Transverse colon (tissue), 4 donors: Measurements from ENCODE around the gene PHOX2A. TPM values are rescaled to one million over a fixed set of nuclear protein-coding genes. Genes with fewer than 3 reads are reported as not detected.
"Not testable (repeated sequence)": the region's sequence is repeated elsewhere in the genome, so short reads cannot be mapped to it uniquely, and the experiment has no call there.

Experiments used
- DNase-seq: peaks from one replicate; pipeline ENCODE4 v3.0.0-alpha.2; 2019
- H3K27ac ChIP-seq, 4 donors: fragments of 200-600 bp; sonication (generic); 2 replicates each; pipeline ENCODE4 v1.5.1; 2016 to 2018; ENCODE audit warnings: inconsistent platforms in 4 of 4
- H3K27me3 ChIP-seq: fragments of 200-600 bp; sonication (generic); 2 replicates; pipeline ENCODE4 v1.5.1; 2017; ENCODE audit warnings: inconsistent platforms
- H3K36me3 ChIP-seq, 4 donors: fragments of 200-600 bp; sonication (generic); 2 replicates each; pipeline ENCODE4 v1.5.1; 2017 to 2019; ENCODE audit warnings: inconsistent platforms in 4 of 4
- H3K4me1 ChIP-seq, 4 donors: fragments of 200-600 bp; sonication (generic); 2 replicates each; pipeline ENCODE4 v1.5.1; 2017 to 2020; ENCODE audit warnings: inconsistent platforms in 4 of 4
- H3K4me3 ChIP-seq, 4 donors: fragments of 200-600 bp; sonication (generic); 1 replicate in 1 of 4; 2 replicates in 3 of 4; pipeline versions ENCODE4 v1.5.1 to v1.6.1; 2017 to 2019; ENCODE audit warnings: inconsistent platforms in 4 of 4
- H3K9me3 ChIP-seq, 2 donors: fragments of 200-600 bp; sonication (generic); 2 replicates each; pipeline ENCODE4 v1.5.1; 2017 to 2019; ENCODE audit warnings: inconsistent platforms in 2 of 2
- CTCF ChIP-seq, 5 experiments: fragments of 200-600 bp in 3 of 5; fragments of 450-650 bp in 2 of 5; sonication (generic) in 3 of 5; IDR thresholded peaks; 1 replicate in 2 of 5; 2 replicates in 3 of 5; pipeline ENCODE4 v1.5.1; 2016 to 2017; ENCODE audit warnings: antibody characterized with exemption in 5 of 5, inconsistent platforms in 3 of 5, mild to moderate bottlenecking in 2 of 5, moderate library complexity in 1 of 5
- EP300 ChIP-seq: sonication (generic); formaldehyde crosslinking; IDR thresholded peaks from one replicate; pipeline ENCODE4 v1.6.1; 2017; ENCODE audit warnings: antibody characterized with exemption, low read depth
- POLR2A ChIP-seq: fragments of 450-650 bp; IDR thresholded peaks from one replicate; pipeline ENCODE4 v1.6.1; 2016; ENCODE audit warnings: antibody characterized with exemption, mild to moderate bottlenecking, moderate library complexity
- POLR2AphosphoS5 ChIP-seq, 3 donors: sonication (generic); formaldehyde crosslinking; IDR thresholded peaks; one replicate each; pipeline ENCODE4 v1.6.1; 2016; ENCODE audit warnings: antibody characterized with exemption in 3 of 3
- WGBS, 2 donors: methylation state at CpG; one replicate each; pipeline ENCODE4 v1.1.5; 2018; ENCODE audit warnings: low coverage in 1 of 2; 5-methylcytosine and 5-hydroxymethylcytosine counted together
- in situ Hi-C, 4 donors: fragments of 200-750 bp; cut with MboI; loops; one replicate each; pipeline versions ENCODE4 v1.15.0 to v1.15.1; 2017; ENCODE audit warnings: low sequenced_read_pairs in 3 of 4, low pct_ligation_motif_present in 1 of 4, low pct_unique_long_range_greater_than_20kb in 1 of 4
- intact Hi-C: fragments of 100-400 bp; cut with DNase I; formaldehyde crosslinking; loops from one replicate; pipeline ENCODE4 v1.15.1; 2023; ENCODE audit warnings: low total_unique reads
- total RNA-seq, 4 donors: library from RNA; depleted of rRNA; stranded (reverse); fragments of >200 nt; gene quantifications; one replicate each; pipeline ENCODE4 v1.1.0, GENCODE V29; 2016

PHOX2A gene
- total RNA-seq, 4 donors from 2014 or later, result 0.41 to 2.6 (median 0.70) TPM

GRCh38 chr11:72278905-72279304 lies 34.9 kb upstream of the PHOX2A start:
- TF ChIP-seq POLR2A (no peak), CTCF (IDR thresholded peaks at IDR 0.05) (no peak), POLR2AphosphoS5 (IDR thresholded peaks at IDR 0.05) (no peak), EP300 (no peak)
- Histone ChIP-seq H3K27ac (no peak overlapping the region), H3K27me3 (peaks cover 7% of the 10 kb centered on the region), H3K4me1 (no peaks in the 10 kb centered on the region), H3K36me3 (no peaks in the 10 kb centered on the region), H3K9me3 (no peaks in the 10 kb centered on the region), H3K4me3 (no peak overlapping the region)
- intact Hi-C loops (no loop called here), in situ Hi-C loops (no loop called here)
- no peak for DNase-seq

DNA sequence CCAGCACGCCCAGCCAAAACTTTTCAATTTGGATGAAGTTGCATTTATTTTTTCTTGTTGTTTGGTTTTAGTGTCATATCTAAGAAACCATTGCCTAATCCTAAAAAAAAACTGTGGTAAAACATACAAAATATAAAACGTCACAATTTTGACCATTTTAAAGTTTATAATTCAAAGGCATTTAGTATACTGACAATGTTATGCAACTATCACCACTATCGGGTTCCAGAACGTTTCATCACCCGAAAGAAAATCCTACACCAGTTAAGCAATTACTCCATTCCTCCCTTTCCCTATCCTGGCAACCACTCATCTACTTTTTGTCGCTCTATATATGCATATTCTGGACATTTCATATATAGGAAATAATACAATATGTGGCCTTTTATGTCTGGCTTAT lies 30.5 kb upstream of the PHOX2A start:
- intact Hi-C loops (no loop called here), in situ Hi-C loops (no loop called here)
- Histone ChIP-seq H3K36me3 (no peaks in the 10 kb centered on the region), H3K9me3 (no peaks in the 10 kb centered on the region), H3K27me3 (peaks cover 12% of the 10 kb centered on the region), H3K27ac (no peak overlapping the region), H3K4me3 (no peak overlapping the region), H3K4me1 (no peaks in the 10 kb centered on the region)
- no peak for DNase-seq
- TF ChIP-seq POLR2AphosphoS5 (IDR thresholded peaks at IDR 0.05) (no peak), CTCF (IDR thresholded peaks at IDR 0.05) (no peak), POLR2A (no peak), EP300 (no peak)
- 88 to 91% methylated on average over 6 of the region's 6 CpGs for WGBS, 2 donors

DNA sequence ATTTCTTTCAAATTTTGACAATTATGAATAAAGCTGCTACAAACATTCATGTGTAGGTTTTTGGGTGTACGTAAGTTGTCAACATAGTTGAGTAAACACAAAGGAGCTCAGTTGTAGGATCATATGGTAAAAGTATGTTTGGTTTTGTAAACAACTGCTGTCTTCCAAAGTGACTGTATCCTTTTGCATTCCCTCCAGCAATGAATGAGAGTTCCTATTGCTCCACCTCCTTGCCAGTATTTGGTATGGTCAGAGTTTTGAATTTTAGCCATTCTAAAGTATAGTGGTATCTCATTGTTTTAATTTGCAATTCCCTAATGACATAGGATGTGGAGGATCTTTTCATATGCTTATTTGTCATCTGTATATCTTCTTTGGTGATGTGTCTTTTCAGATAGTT lies 28.0 kb upstream of the PHOX2A start:
- in situ Hi-C loops (no loop called here), intact Hi-C loops (no loop called here)
- no peaks in the 10 kb centered on the region for H3K4me1 ChIP-seq
- H3K4me3 ChIP-seq, result no peak overlapping the region
- no peak for DNase-seq
- H3K9me3 ChIP-seq, result no peaks in the 10 kb centered on the region
- H3K27me3 ChIP-seq, result peaks cover 12% of the 10 kb centered on the region
- H3K27ac ChIP-seq, result no peak overlapping the region
- no peak for TF ChIP-seq POLR2A
- TF ChIP-seq POLR2AphosphoS5 (IDR thresholded peaks at IDR 0.05), result no peak
- no peak for TF ChIP-seq EP300
- no peak for TF ChIP-seq CTCF (IDR thresholded peaks at IDR 0.05)
- no peaks in the 10 kb centered on the region for H3K36me3 ChIP-seq
- WGBS, 2 donors, result 73 to 79% methylated on average over 1 of the region's 1 CpG

GRCh38 chr11:72267956-72268617 lies 24.1 kb upstream of the PHOX2A start:
- intact Hi-C loops, result no loop called here
- DNase-seq, result no peak
- no peaks in the 10 kb centered on the region for H3K9me3 ChIP-seq
- TF ChIP-seq CTCF (IDR thresholded peaks at IDR 0.05) (no peak), POLR2AphosphoS5 (IDR thresholded peaks at IDR 0.05) (no peak), POLR2A (no peak), EP300 (no peak)
- no peaks in the 10 kb centered on the region for H3K36me3 ChIP-seq
- no peaks in the 10 kb centered on the region for H3K4me1 ChIP-seq
- H3K27ac ChIP-seq, result no peak overlapping the region
- H3K4me3 ChIP-seq, result no peak overlapping the region
- peaks cover 12% of the 10 kb centered on the region for H3K27me3 ChIP-seq
- WGBS, 2 donors, result 77 to 81% methylated on average over 2 of the region's 2 CpGs
- in situ Hi-C loops, result no loop called here

DNA sequence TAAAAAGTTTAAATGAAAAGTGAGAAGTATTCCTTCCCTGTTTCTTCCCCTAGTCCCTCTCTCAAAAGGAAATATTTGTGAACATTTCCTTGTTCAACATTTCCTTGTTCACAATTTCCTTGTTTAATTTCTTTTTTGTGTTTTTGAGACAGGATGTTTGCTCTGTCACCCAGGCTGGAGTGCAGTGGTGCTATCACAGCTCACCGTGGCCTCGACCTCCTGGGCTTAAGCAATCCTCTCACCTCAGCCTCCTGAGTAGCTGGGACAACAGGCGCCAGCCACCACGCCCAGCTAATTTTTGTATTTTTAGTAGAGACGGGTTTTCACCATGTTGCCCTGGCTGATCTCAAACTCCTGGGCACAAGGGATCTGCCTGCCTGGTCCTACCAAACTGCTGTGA lies 23.0 kb upstream of the PHOX2A start:
- DNase-seq, H3K36me3 ChIP-seq, intact Hi-C loops, in situ Hi-C loops, H3K27ac ChIP-seq, H3K4me1 ChIP-seq, H3K9me3 ChIP-seq, H3K4me3 ChIP-seq: not testable (repeated sequence)
- WGBS, 2 donors, result 58 to 80% methylated on average over 5 of the region's 5 CpGs
- peaks cover 12% of the 10 kb centered on the region for H3K27me3 ChIP-seq
